Measurements from ENCODE around the gene DHX30.

DNA sequence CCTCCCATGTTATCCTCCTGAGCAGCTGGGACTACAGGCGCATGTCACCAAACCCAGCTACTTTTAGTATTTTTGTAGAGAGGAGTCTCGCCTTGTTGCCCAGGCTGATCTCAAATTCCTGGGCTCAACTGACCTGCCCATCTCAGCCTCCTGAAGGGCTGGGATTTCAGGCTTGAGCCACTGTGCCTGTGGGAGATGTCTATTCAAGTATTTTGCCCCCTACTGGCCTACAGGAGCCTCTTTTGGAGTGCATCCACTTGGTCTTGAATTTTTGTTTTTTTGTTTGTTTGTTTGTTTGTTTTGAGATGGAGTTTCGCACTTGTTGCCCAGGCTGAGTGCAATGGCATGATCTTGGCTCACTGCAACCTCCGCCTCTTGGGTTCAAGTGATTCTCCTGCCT, 3.2 kb upstream of the DHX30 start:
- TF ChIP-seq, protein P1, sequence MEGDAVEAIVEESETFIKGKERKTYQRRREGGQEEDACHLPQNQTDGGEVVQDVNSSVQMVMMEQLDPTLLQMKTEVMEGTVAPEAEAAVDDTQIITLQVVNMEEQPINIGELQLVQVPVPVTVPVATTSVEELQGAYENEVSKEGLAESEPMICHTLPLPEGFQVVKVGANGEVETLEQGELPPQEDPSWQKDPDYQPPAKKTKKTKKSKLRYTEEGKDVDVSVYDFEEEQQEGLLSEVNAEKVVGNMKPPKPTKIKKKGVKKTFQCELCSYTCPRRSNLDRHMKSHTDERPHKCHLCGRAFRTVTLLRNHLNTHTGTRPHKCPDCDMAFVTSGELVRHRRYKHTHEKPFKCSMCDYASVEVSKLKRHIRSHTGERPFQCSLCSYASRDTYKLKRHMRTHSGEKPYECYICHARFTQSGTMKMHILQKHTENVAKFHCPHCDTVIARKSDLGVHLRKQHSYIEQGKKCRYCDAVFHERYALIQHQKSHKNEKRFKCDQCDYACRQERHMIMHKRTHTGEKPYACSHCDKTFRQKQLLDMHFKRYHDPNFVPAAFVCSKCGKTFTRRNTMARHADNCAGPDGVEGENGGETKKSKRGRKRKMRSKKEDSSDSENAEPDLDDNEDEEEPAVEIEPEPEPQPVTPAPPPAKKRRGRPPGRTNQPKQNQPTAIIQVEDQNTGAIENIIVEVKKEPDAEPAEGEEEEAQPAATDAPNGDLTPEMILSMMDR (conservative IDR thresholded peaks at IDR 0.05; ENCODE audit: low read length) = peak; percentile 70
- no peak for TF ChIP-seq EZH2phosphoT487 (IDR thresholded peaks at IDR 0.05; ENCODE audit: borderline replicate concordance, low read depth, low read length)
